Nephron progenitor cell (in vitro differentiated cells): Measurements from ENCODE around the gene TDRD9.

Experiments
- DNase-seq: peaks from one replicate; pipeline ENCODE4 v3.0.0; 2021
- H3K27ac Mint-ChIP-seq: 2 replicates; pipeline ENCODE4 v1.8.0; 2021; ENCODE audit warnings: mild to moderate bottlenecking, moderate library complexity, mixed read lengths
- H3K27me3 Mint-ChIP-seq: 2 replicates; pipeline ENCODE4 v1.8.0; 2021; ENCODE audit warnings: mild to moderate bottlenecking, low read depth, mixed read lengths; ENCODE audit not compliant: poor library complexity
- H3K36me3 Mint-ChIP-seq: 2 replicates; pipeline ENCODE4 v1.8.0; 2021; ENCODE audit warnings: low read depth, mixed read lengths
- H3K4me1 Mint-ChIP-seq: 2 replicates; pipeline ENCODE4 v1.8.0; 2021; ENCODE audit warnings: mixed read lengths
- H3K4me3 Mint-ChIP-seq: 2 replicates; pipeline ENCODE4 v1.8.0; 2021; ENCODE audit warnings: mild to moderate bottlenecking, moderate library complexity, mixed read lengths
- H3K9me3 Mint-ChIP-seq: 2 replicates; pipeline ENCODE4 v1.8.0; 2021; ENCODE audit warnings: mild to moderate bottlenecking, moderate library complexity, mixed read lengths
- CTCF ChIP-seq: fragments of 200-600 bp; sonication (generic); IDR thresholded peaks from 2 replicates; pipeline ENCODE4 v1.5.0; 2021; ENCODE audit warnings: antibody characterized with exemption

Gene TDRD9

GRCh38 chr14:104023325-104024055 lies 95.2 kb downstream of the TDRD9 start:
- no peak for DNase-seq
- peaks cover 2% of the 10 kb centered on the region for H3K9me3 Mint-ChIP-seq
- peaks cover 3% of the 10 kb centered on the region for H3K27me3 Mint-ChIP-seq
- H3K4me3 Mint-ChIP-seq: no peak overlapping the region
- H3K27ac Mint-ChIP-seq: no peak overlapping the region
- peaks cover 22% of the 10 kb centered on the region for H3K4me1 Mint-ChIP-seq
- no peak for TF ChIP-seq CTCF
- H3K36me3 Mint-ChIP-seq: no peaks in the 10 kb centered on the region

GRCh38 chr14:104025534-104025933 lies 97.3 kb downstream of the TDRD9 start:
- H3K27ac Mint-ChIP-seq: no peak overlapping the region
- peaks cover 10% of the 10 kb centered on the region for H3K27me3 Mint-ChIP-seq
- no peak for DNase-seq
- peaks cover 4% of the 10 kb centered on the region for H3K9me3 Mint-ChIP-seq
- H3K4me1 Mint-ChIP-seq: peaks cover 5% of the 10 kb centered on the region
- no peak overlapping the region for H3K4me3 Mint-ChIP-seq
- no peaks in the 10 kb centered on the region for H3K36me3 Mint-ChIP-seq
- no peak for TF ChIP-seq CTCF

GRCh38 chr14:104026024-104026423 lies 97.8 kb downstream of the TDRD9 start:
- H3K27me3 Mint-ChIP-seq: peaks cover 10% of the 10 kb centered on the region

GRCh38 chr14:104030958-104031357 lies 102.7 kb downstream of the TDRD9 start:
- Mint-ChIP-seq H3K4me1 (peaks cover 5% of the 10 kb centered on the region), H3K4me3 (no peak overlapping the region), H3K27ac (no peak overlapping the region), H3K27me3 (peaks cover 22% of the 10 kb centered on the region), H3K9me3 (peaks cover 4% of the 10 kb centered on the region), H3K36me3 (no peaks in the 10 kb centered on the region)
- DNase-seq: no peak
- TF ChIP-seq CTCF: no peak

More at GRCh38 chr14:104026024-104026423, 97.8 kb downstream of the TDRD9 start:
- Mint-ChIP-seq H3K4me1 (peaks cover 5% of the 10 kb centered on the region), H3K4me3 (no peak overlapping the region), H3K27ac (no peak overlapping the region), H3K36me3 (no peaks in the 10 kb centered on the region), H3K9me3 (peaks cover 4% of the 10 kb centered on the region)
- DNase-seq: no peak
- TF ChIP-seq CTCF: no peak

GRCh38 chr14:104031384-104031783 lies 103.1 kb downstream of the TDRD9 start:
- peaks cover 22% of the 10 kb centered on the region for H3K27me3 Mint-ChIP-seq
- no peaks in the 10 kb centered on the region for H3K36me3 Mint-ChIP-seq
- H3K9me3 Mint-ChIP-seq: peaks cover 4% of the 10 kb centered on the region
- TF ChIP-seq CTCF: no peak
- no peak overlapping the region for H3K27ac Mint-ChIP-seq
- H3K4me3 Mint-ChIP-seq: no peak overlapping the region
- H3K4me1 Mint-ChIP-seq: peaks cover 5% of the 10 kb centered on the region
- no peak for DNase-seq
